HG02678 (cell line): ENCODE measurements around the gene ADRA1B.

ENCODE experiments used
- ATAC-seq: cut with Tn5 transposase; IDR thresholded peaks from one replicate; pipeline ENCODE4 v1.9.1; 2021; ENCODE audit warnings: mild to moderate bottlenecking, moderate library complexity; ENCODE audit not compliant: unreplicated experiment

ADRA1B gene

DNA sequence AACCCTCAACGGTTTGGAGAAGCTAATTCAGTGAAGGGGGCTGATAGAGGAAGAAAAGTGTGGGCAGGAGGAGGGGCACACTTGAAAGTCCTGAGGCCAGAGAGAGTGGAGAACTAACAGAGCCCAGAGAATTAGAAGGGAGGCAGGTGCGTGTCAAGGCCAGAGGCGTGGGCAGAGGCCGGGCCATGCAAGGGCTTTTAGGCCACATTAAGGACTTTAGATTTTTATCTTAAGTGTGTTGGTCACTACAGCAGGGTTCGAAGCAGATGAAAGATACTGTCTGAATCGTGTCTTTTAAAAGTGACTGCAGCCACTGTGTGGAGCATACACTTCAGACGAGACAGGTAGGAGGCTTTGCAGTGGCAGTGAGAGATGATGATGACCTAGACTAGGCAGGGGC, 6.7 kb downstream of the ADRA1B start:
- ATAC-seq = no peak

DNA sequence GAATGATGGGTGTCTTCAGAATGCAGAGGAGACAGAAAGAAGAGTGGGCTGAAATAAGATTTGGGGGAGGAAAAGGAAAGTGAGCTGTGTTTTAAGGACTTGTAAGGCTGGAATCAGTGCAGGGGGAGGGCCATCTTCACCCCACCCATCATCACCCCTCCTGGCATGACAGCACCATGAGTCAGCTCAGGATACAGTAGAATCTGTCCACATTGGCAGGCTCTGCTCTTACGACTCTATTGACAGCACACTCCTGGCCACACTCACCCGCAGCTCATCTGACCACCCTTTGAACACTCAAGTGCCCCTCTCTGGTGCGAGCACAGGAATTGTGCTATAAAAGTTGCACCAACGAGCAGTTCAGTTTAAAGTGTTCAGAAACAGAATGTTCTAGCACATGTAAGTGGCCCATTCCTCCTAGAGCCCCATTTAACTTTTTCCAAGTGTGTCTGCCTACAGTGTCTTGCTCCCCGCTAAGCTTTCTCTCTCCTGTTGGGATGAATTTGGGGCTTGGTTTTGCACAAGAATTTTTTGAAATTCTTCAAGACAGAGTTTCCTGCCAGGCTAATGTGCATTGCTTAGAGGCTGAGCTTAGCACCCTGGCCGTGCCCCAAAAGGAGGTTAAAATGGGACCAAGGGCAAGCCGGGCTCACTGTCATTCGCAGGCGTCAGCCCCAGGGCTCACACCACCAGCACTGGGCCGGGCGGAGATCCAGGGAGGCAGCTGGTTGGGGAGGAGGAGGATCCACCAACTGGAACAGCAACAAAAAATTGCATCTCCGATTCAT, 12.0 kb downstream of the ADRA1B start:
- ATAC-seq = no peak

GRCh38 chr5:159929176-159929575, 12.9 kb downstream of the ADRA1B start:
- no peak for ATAC-seq

DNA sequence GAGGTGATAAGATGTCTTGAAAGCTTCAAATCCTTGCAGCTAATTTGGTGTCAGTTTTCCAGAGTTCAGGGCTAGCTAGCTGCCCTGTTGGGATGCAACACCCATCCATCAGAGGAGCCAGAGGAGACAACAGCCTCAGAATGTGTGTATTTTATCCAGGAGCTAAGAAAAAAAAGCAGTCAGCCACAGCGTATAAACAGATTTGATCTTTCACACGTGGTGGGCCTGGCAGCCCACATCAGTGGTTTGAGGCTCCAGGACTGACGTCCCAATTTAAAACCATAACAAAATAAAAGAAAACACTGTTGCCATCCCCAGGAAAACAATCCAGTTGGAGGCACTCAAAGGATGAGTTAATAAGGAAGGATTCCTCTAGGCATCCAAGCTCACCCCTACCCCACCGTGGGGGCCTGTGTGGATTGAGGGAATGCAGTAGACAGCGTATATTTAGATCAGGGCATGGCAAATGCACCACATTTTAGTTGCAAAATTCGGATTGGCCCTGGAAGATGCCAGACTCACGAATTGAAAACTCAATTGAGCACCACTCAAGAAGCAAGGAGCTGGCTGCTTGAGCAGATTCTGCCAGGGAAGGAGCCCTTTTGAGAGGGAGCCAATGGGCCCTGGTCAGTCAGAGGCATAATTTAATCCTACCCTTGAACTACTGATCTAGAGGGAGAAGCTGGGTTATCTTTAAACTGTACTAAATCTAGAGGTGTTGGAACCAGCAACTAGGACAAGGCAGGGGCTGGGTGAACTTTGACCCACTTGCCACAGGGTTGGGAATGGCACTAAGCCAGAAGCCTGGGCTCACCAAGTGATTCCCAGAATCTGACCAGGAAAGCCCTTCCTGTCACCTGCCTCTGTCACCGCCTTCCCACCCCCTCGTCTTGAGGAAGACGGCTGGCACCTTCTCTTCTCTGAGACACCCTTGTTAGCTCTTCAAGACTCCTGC, 17.5 kb downstream of the ADRA1B start:
- ATAC-seq = no peak

DNA sequence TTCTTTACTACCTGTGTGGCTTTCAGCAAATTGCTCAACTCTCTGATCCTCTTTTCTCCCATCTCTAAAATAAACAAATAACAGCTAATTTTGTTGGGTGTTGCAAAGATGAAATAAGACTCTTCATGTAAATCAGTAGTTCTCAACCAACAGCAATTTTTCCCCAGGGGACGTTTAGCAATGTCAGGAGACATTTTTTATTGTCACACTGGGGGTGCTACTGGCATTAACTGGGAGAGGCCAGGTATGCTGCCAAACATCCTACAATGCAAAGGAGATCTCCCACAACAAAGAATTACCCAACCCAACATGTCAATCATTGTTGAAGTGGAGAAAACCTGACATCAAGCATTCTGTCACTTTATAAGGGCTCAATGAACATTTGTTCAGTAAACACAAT, 19.7 kb downstream of the ADRA1B start:
- no peak for ATAC-seq

- ATAC-seq = no peak
Measured at GRCh38 chr5:159936686-159937329, 20.5 kb downstream of the ADRA1B start.

DNA sequence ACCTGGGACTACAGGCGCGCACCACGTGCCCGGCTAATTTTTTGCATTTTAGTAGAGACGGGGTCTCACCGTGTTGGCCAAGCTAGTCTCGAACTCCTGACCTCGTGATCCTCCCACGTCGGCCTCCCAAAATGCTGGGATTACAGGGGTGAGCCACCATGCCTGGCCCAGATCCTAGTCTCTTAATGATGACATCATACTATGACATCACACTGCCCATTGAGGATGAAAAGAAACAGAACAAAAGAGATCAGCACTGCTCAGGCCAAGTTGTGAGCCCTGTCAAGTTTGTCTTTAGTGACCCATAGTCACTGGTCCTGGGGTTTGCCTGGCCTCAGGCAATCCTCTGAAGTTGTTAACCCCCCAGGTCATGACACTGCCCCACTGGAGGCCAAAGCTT, 21.3 kb downstream of the ADRA1B start:
- no peak for ATAC-seq

DNA sequence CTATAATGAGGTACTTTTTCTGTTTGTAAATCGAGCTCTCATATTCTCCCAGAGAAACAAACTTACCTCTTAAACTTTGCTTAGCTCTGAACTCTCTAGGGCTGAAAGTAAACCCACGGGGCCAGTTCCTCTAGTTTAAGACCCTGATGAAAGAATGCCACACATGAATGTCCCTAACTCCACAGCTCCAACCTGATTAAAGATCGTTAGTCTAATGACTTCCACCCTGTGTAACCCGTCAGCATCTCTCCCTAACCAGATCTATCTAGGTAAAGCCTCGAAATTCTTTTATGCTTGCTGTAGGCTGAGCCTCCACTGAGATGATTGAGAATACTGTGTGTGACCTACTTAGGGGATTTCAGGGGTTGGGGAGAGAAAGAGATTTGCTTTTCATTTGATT, 27.0 kb downstream of the ADRA1B start:
- ATAC-seq = no peak

DNA sequence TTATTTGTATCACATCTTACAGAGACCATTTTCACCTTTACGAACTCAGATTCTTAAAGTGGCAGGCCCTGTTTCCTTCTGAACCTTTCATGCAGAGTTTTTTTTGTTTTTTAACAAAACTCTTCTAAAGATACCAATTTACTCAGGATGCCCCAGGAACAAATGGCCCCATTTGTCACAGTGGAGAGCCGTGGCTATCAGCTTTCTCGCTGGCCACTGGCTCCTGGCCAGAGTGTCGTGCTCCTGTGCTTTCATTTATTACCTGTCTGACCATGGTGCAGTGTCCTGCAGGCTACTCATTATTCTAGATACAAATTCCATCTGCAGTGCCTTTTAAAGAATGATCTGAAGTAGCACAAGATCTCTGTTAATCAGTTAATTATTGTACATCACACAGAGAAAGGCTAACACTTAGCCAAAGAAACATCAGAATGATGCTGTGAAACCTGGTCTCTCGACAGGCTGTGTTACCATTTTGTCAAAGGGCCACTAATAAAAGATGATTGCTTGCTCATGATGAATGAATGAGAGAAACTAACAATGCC, 27.8 kb downstream of the ADRA1B start:
- ATAC-seq = no peak

DNA sequence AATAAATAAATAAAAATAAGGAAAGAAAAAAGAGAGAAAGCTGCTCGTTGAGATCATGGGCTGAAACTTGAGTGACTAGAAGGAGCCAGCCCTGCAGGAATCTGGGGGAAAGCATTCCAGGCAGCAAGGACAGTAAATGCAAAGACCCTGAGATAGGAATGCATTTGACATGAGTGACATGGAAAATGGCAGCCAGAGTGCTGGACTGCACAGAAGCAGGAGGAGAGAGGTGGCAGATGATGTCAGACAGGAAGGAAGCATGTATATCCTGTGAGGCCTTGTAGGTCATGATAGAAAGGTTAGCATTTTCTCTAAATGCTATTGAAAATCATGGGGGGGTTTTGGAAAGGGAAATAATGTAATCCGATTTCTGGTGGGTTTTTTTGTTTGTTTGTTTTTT, 29.1 kb downstream of the ADRA1B start:
- ATAC-seq = no peak

GRCh38 chr5:159947708-159948358, 31.6 kb downstream of the ADRA1B start:
- no peak for ATAC-seq

- no peak for ATAC-seq
Measured at GRCh38 chr5:159951387-159951786, 35.1 kb downstream of the ADRA1B start.

DNA sequence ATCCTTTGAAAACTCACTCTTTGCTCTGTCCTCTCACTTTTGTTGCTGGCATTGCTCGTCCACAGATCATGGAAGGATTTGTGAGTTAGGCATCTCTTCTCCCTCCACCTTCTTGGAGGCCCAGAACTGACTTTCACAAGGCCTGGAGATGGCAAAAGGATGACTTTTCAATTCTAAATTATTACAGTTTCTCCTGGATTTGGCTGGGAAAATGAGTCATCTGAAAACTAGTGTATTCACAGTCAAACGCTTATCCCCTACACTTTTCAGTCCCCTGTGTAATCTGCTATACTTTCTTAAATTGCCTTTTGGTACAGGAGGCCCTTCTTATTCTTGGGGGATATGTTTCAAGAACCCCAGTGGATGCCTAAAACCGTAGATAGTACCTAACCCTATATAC, 35.6 kb downstream of the ADRA1B start:
- no peak for ATAC-seq

- no peak for ATAC-seq
Measured at GRCh38 chr5:159953609-159954008, 37.3 kb downstream of the ADRA1B start.

GRCh38 chr5:159955056-159955624, 38.9 kb downstream of the ADRA1B start:
- ATAC-seq = no peak

- no peak for ATAC-seq
Measured at GRCh38 chr5:159956074-159956473, 39.8 kb downstream of the ADRA1B start.

DNA sequence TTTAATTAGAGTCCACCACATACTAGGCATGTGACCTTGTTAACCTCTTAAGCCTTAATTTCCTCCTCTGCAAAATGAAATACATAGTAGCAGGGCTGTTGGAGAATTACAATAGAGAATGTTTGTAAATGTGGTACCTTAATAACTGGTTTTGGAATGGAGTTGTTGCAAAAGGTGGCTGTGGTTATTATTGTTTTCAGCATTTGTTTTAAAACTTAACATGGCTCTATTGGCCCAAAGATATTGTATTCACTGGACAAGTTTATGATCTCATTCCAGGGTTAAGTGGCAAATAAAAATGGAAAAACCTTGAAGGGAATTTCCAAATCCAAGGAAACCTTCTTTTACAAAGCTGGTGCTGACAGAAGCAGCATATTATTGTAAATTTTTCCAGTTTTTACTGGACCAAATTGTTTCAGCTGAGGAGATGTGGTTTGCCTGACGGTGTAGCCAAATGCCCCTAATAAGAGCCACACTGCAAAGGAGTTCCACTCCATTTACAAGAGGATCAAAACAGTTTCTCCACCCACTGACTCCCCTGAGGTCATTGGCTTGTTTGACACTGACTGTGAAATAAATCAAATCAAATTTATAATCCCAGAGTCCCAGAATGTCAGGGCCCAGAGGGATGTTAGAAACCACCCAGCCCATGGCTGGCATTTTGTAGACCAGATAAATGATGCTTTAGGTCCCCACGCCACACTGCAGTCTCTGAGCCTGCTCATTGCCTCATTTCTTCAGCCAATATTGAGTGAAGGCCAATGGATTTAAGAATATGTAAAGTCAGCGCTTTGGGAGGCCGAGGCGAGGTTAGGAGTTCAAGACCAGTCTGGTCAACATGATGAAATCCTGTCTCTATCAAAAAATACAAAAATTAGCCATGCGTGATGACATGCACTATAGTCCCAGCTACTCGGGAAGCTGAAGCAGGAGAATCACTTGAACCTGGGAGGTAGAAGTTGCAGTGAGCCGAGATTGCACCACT, 45.2 kb downstream of the ADRA1B start:
- no peak for ATAC-seq

DNA sequence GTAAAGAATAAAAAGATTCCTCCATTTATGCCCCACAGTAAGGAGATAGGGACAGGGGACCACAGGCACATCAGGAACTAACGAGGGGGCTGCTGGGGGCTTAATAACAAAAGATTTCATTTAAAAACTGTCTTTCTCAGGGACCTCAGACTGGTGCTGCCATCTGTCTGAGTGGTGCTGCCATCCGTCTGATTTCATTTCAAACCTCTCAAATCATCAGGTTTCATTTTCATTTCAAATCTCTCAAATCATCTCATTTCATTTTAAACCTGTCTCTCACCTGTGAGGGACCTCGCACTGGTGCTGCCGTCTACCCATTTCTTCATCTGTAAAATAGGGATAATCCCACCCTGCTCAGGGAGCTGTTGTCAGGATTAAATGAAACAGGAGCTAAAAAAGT, 45.9 kb downstream of the ADRA1B start:
- no peak for ATAC-seq

DNA sequence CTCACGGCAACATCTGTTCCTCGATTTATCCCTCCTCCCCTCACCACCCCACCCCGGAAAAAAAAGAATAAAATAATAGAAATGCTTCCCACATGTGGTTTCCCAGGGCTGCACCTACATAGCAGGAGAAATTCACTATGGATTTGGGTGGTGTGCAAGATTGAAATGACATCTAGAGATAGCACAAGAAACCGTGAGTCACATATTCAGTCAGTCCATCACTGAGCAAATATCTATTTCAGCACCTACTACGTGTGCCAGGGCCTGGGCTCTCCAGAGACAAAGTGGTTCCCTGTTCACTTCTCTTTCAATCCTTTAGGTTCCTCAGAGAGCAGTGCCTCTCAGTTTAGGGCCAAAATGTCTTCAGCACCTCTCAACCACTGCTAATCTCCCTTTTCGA, 47.7 kb downstream of the ADRA1B start:
- no peak for ATAC-seq
